HL-60/S4 treated with retinoic acid at 250 ng/mL for 4 days and 3 days (cell line): Measurements from ENCODE around the gene SMO.
"Not testable (repeated sequence)": the region's sequence is repeated elsewhere in the genome, so short reads cannot be mapped to it uniquely, and the experiment has no call there.

ENCODE experiments used
- in situ Hi-C: fragments of 300-500 bp; cut with MboI; formaldehyde crosslinking; loops from 2 replicates; pipeline ENCODE4 v1.7.0; 2022; ENCODE audit warnings: low sequenced_read_pairs

The SMO gene

GRCh38 chr7:129169171-129169671 lies 19.2 kb upstream of the SMO start:
- in situ Hi-C loops: no loop called here

GRCh38 chr7:129169686-129170440 lies 18.6 kb upstream of the SMO start:
- in situ Hi-C loops: no loop called here

- in situ Hi-C loops: no loop called here
Observed at GRCh38 chr7:129170441-129171021, 17.9 kb upstream of the SMO start.

- in situ Hi-C loops: not testable (repeated sequence)
Observed at GRCh38 chr7:129173861-129174260, 14.6 kb upstream of the SMO start.

- in situ Hi-C loops: no loop called here
Observed at GRCh38 chr7:129176916-129177710, 11.3 kb upstream of the SMO start.

- in situ Hi-C loops: no loop called here
Observed at GRCh38 chr7:129184981-129185670, 3.3 kb upstream of the SMO start.

- in situ Hi-C loops: no loop called here
Observed at GRCh38 chr7:129186749-129187260, 1.6 kb upstream of the SMO start.

- in situ Hi-C loops: no loop called here
Observed at GRCh38 chr7:129187681-129188371, 607 bp upstream of the SMO start.

- in situ Hi-C loops: no loop called here
Observed at GRCh38 chr7:129188892-129189660, 643 bp downstream of the SMO start.

GRCh38 chr7:129189661-129190310 lies 1.4 kb downstream of the SMO start:
- in situ Hi-C loops: no loop called here

GRCh38 chr7:129191272-129191671 lies 2.8 kb downstream of the SMO start:
- in situ Hi-C loops: no loop called here

- in situ Hi-C loops: no loop called here
Observed at GRCh38 chr7:129193892-129194291, 5.5 kb downstream of the SMO start.

GRCh38 chr7:129197771-129198170 lies 9.3 kb downstream of the SMO start:
- in situ Hi-C loops: no loop called here

- in situ Hi-C loops: no loop called here
Observed at GRCh38 chr7:129199406-129199805, 11.0 kb downstream of the SMO start.

- in situ Hi-C loops: no loop called here
Observed at GRCh38 chr7:129202058-129202777, 13.8 kb downstream of the SMO start.

- in situ Hi-C loops: no loop called here
Observed at GRCh38 chr7:129203050-129203741, 14.8 kb downstream of the SMO start.

- in situ Hi-C loops: no loop called here
Observed at GRCh38 chr7:129205126-129205818, 16.8 kb downstream of the SMO start.
